Measurements from ENCODE around the gene LPCAT3.

LPCAT3 gene

GRCh38 chr12:6998715-6999451, 19.4 kb downstream of the LPCAT3 start:
- DNase-seq (ENCODE audit: low read depth in 2 of 2) = no peak

GRCh38 chr12:6996040-6996441, 22.2 kb downstream of the LPCAT3 start:
- no peak for DNase-seq (ENCODE audit: low read depth in 2 of 2)

GRCh38 chr12:6987956-6988553, 30.2 kb downstream of the LPCAT3 start:
- DNase-seq (ENCODE audit: low read depth in 2 of 2) = no peak

- DNase-seq (ENCODE audit: low read depth in 2 of 2) = no peak
These were observed 35.7 kb downstream of the LPCAT3 start for GRCh38 chr12:6982532-6982931.

DNA sequence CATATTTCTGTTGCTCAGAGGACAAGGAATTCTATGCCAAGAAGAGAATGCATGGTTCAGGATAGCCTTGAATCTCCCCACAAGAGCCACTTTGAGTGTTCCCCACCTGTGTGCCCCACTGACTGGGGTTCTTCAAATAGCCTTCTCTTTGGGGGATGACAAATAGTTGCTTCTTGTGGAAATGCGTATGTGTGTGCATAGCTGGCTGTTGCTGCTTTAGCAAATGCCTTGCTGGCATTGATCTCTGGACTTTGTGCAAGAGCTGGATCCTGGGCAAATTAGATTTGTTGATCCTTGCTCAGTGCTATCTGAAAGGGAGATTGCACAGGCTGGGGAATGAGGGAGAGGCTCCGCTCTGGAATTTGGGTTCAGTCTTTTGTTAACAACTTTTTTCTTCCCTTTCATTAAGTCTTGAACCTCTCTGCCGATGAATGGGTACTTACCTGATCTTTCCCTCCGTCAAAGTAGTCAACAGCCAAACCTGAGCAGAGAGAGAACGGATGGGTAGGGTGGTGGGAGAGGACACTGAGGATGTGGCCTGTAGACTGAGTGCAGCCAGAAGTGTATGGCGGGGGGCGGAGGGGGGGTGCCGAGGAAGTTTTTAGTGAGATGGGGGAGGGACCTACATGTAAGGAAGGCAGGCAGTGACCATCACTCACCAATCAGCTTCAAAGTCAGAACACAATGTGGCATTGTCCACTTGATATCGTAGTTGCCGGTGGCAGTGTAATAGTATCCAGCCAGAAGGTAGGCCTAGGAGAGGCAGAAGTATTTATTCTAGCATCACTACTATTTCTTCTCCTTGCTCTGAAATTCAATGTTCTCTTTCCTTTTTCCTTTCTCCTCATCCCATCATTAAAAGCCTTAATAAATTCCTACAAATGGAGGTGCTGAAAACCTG, 36.9 kb downstream of the LPCAT3 start:
- no peak for DNase-seq (ENCODE audit: low read depth in 2 of 2)

- DNase-seq (ENCODE audit: low read depth in 2 of 2) = no peak
These were observed 37.5 kb downstream of the LPCAT3 start for GRCh38 chr12:6980740-6981139.

GRCh38 chr12:6980075-6980474, 38.2 kb downstream of the LPCAT3 start:
- no peak for DNase-seq (ENCODE audit: low read depth in 2 of 2)

DNA sequence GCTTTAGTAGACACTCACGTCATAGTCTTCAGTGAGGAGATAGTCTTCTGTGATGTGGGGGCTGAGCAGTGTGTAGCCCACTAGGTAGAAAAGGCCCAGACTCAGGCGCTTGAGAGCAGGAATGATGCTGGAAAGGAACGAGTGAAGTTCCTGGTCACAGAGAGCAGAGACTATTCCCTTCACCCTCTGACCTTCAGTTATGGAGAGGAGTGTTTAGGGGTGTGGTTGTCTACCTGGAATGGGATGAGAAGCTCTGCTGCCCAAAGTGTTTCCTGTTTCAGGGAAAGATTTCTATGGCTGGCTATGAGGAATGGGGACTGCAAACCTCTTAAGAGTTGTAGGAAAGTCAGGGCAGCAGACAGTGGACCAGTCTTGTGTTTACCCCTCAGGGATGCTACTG, 38.8 kb downstream of the LPCAT3 start:
- no peak for DNase-seq (ENCODE audit: low read depth in 2 of 2)

DNA sequence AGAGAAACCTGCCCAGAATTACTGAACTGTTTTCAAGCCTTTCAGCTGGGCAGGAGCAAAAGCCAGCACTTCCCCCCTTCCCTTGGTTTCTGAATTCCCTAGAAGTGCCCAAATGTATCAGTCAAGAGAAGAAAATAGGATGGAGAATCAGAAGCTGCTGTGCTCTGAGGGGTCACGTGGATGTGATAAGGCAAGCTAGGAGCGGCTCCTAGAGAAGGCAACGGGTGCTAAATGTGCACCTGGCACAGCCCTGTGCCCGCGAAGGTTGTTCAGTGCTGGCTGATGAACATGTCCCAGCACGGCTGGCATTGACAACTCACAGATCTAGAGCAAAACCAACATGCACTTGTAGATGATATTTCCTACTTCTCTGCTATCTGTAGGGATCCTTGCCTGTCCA, 39.3 kb downstream of the LPCAT3 start:
- DNase-seq (ENCODE audit: low read depth in 2 of 2) = no peak

- DNase-seq (ENCODE audit: low read depth in 2 of 2) = no peak
These were observed 39.7 kb downstream of the LPCAT3 start for GRCh38 chr12:6978611-6979011.

DNA sequence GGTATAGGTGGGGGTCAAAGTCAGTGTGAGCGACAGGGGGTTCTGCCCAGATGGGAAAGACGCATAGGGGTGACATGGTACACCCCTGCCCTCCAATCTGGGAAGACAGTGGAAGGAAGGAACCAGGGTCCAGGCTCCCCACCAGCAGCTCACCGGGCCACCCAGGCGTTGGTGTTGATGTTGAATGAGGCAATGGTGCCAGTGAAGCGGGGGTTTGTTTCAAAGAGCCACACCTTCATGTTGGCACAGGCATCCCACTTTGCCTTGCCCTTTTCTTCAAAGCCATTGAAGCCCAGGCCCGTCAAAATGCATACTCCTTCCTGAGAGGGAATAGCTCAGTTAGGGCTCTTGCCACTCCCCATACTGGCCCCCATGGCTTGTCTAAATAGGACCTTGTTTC, 40.1 kb downstream of the LPCAT3 start:
- no peak for DNase-seq (ENCODE audit: low read depth in 2 of 2)

GRCh38 chr12:6977653-6978052, 40.6 kb downstream of the LPCAT3 start:
- no peak for DNase-seq (ENCODE audit: low read depth in 2 of 2)

- DNase-seq (ENCODE audit: low read depth in 2 of 2) = no peak
These were observed 42.8 kb downstream of the LPCAT3 start for GRCh38 chr12:6975297-6976032.

DNA sequence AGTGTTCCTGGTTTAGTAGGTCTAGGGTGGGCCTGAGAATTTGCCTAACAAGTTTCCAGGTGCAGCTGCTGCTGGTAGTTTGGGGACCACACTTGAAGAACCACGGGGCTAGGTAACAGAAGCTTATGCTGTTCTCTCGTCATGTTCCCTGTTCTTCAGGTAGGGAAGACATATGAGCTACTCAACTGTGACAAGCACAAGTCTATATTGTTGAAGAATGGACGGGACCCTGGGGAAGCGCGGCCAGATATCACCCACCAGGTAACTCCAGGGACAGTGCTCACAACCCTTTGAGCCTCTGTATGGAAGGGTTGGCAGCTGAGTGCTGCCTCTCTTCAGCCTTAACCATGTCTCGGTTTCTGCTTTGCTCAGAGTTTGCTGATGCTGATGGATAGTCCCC, 44.1 kb downstream of the LPCAT3 start:
- no peak for DNase-seq (ENCODE audit: low read depth in 2 of 2)

DNA sequence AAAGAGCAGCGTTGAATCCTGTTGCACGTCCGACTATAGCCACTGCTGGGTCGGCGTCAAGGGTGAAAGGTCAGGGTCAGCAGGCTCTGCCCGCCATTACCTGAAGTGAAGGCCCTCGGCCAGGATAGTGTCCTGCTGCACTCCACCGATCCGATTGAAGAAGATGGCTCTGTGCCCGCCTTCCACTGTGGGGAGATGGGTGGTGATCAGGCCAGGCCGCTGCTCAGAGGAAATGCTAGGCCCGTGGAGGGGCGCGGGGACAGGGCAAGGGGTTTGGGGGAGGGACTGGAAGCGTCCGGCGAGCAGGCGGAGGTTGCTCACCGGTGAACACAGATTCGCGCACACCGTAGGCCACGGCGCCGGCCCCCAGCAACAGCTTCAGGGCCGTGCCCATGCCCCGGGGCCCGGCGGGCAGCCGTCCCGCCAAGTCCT, 48.2 kb downstream of the LPCAT3 start:
- no peak for DNase-seq (ENCODE audit: low read depth in 2 of 2)

DNA sequence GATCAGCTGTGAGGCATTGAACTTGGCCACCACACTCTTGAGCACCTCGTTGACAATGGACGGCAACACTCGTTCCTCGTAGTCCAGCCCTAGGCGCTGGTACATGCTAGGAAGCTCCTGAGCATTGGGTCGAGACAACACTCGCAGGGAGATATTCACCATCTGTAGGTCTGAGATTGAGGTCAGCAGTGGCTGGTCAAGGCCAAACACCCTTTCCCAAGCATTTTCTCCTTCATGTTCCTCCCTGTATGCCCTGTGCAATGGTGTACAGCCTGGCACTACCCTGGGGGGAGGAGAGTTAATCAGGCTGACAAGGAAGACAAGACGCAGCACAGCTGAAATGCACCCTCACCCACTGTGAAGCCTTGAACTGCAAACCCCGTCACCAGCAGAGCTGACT, 49.9 kb downstream of the LPCAT3 start:
- no peak for DNase-seq (ENCODE audit: low read depth in 2 of 2)

DNA sequence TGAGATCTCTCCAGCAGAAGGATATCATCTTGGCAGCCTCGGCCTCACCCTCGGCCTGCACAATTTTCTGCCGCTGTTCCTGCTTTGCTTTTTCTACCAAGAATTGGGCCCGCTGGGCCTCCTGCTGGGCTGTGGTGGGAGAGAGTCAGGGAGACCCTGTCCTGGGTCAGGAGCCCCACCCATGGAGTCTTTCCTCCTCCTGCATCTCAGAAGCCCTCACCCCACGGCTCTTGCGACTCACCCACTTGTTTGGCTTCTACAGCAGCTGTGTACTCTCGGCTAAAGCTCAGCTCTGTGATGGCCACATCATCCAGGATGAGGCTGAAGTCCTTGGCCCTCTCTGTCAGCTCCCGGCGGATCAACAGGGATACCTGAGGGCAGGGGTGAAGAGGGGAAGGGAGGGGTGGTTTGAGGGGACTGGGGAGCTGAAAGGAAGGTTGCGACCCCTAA, 50.6 kb downstream of the LPCAT3 start:
- no peak for DNase-seq (ENCODE audit: low read depth in 2 of 2)

- DNase-seq (ENCODE audit: low read depth in 2 of 2) = no peak
These were observed 51.9 kb downstream of the LPCAT3 start for GRCh38 chr12:6966351-6966750.

- DNase-seq (ENCODE audit: low read depth in 2 of 2) = no peak
These were observed 52.6 kb downstream of the LPCAT3 start for GRCh38 chr12:6965714-6966113.

DNA sequence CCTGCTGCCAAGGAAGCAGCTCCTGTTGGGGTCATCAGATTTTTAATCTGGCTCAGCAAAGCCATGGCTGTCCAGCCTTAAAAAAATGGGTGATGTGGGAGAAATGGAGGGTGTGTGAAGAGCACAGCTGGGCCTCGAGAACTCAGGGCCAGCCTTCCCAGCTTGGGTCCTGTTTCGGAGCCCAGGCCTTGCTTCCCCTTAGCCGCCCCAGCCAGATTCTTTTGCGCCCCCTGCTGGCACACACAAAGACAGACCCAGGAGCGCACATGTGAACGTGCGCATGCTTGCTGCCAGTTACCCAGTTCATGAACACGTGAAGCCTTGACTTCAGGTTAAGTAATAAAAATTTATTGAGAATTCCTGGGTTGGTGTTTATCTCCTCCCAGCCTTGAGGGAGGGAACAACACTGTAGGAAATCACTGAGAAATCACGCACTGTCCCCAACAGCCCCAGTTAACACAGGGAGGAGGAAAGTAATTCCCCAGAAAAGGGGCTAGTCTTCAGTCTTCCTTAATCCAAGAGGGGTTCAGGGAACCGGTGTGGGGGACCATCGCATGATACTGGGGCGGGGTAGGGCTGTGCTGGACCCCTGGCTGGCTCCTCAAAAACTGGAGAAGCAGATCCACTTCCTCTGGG, 53.1 kb downstream of the LPCAT3 start:
- peak; percentile 85 for DNase-seq (ENCODE audit: low read depth in 2 of 2)

DNA sequence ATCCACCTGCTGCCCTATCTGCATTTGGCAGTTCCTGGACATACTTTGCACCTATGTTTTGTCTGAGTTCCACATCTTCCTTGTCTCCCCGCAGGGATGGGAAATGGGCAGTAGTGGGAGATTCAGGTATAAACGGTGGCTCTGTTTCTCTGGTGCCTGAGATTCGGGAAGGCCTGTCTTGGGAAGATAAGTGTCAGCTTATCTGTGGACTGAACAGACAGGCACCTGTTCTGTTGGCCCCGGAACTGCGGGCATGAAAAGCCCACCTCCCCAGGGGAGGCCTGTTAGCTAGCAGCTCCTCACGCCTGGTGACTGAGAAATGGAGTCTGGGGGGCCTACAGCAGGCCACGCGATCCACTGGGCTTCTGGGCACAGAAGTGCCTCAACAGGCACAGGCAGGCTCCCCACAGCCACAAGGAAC, 53.7 kb downstream of the LPCAT3 start:
- DNase-seq (ENCODE audit: low read depth in 2 of 2) = no peak
